ENCODE data around the gene EFS. TPM values are rescaled to one million over a fixed set of nuclear protein-coding genes. Genes with fewer than 3 reads are reported as not detected.

The EFS gene
- total RNA-seq, 1 experiment from 2014 or later = 0.36 TPM

DNA sequence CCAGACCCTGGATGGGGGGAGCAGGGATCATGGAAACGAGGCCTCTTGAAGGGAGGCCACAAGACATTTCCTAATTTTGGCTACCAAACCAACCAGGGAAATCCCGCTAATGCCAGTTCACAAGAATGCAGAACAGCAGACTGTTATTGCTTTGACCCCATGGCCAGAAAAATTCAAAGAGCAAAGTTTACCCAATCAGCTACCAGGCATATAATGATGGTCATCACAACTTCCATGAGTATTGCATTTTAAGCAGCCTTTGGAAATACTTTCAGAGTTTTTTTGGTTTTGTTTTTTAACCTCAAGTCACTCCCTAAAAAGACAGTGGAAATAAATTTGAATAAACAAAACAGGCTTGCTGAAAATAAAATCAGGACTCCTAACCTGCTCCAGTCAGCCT, 7.5 kb upstream of the EFS start, which contains the start of gene IL25:
Gene IL25 (plus strand): TSS at position 301 of the 400 bp plus-strand sequence.
- TF ChIP-seq, protein P1, sequence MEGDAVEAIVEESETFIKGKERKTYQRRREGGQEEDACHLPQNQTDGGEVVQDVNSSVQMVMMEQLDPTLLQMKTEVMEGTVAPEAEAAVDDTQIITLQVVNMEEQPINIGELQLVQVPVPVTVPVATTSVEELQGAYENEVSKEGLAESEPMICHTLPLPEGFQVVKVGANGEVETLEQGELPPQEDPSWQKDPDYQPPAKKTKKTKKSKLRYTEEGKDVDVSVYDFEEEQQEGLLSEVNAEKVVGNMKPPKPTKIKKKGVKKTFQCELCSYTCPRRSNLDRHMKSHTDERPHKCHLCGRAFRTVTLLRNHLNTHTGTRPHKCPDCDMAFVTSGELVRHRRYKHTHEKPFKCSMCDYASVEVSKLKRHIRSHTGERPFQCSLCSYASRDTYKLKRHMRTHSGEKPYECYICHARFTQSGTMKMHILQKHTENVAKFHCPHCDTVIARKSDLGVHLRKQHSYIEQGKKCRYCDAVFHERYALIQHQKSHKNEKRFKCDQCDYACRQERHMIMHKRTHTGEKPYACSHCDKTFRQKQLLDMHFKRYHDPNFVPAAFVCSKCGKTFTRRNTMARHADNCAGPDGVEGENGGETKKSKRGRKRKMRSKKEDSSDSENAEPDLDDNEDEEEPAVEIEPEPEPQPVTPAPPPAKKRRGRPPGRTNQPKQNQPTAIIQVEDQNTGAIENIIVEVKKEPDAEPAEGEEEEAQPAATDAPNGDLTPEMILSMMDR (conservative IDR thresholded peaks at IDR 0.05; ENCODE audit: low read depth, low read length) = no peak
- TF ChIP-seq EZH2phosphoT487 (IDR thresholded peaks at IDR 0.05; ENCODE audit: borderline replicate concordance, low read length) (no peak), EZH2 (IDR thresholded peaks at IDR 0.05; ENCODE audit: low read length, unreplicated experiment) (no peak)
- H3K4me2 ChIP-seq (ENCODE audit: low read length) = no peak within 1 kb of the TSS
- H3K9ac ChIP-seq (ENCODE audit: low read length) = no peak within 1 kb of the TSS
- H3F3A ChIP-seq (ENCODE audit: low read length, unreplicated experiment) = no peaks in the 10 kb centered on the region
- intact Hi-C loops (cut with micrococcal nuclease) = no loop called here
- ChIA-PET CTCF (no interaction called here), POLR2A (ENCODE audit: unreplicated experiment) (no interaction called here)
- no peaks in the 10 kb centered on the region for H4K20me1 ChIP-seq (ENCODE audit: low read length)
- H3K4me1 ChIP-seq (ENCODE audit: insufficient read depth, low read length) = no peaks in the 10 kb centered on the region
- H3K9me2 ChIP-seq (replicated peaks; ENCODE audit: low read length) = no peaks in the 10 kb centered on the region
- ATAC-seq = no peak
- H2AFZ ChIP-seq (ENCODE audit: low read length) = no peak within 1 kb of the TSS
- no peaks in the 10 kb centered on the region for H3K36me3 ChIP-seq (ENCODE audit: low read depth, low read length)
- no peak within 1 kb of the TSS for H3K4me3 ChIP-seq (ENCODE audit: low read length)
- no peaks in the 10 kb centered on the region for H3K79me2 ChIP-seq (ENCODE audit: low read length)
- no peak for DNase-seq
- no peak within 1 kb of the TSS for H3K27ac ChIP-seq (ENCODE audit: low read length)
- BruUV-seq (replicated peaks) = no TSS peak
- peaks cover 17% of the 10 kb centered on the region for H3K27me3 ChIP-seq (ENCODE audit: low read length)
- H3K9me3 ChIP-seq (ENCODE audit: low read length) = no peaks in the 10 kb centered on the region

DNA sequence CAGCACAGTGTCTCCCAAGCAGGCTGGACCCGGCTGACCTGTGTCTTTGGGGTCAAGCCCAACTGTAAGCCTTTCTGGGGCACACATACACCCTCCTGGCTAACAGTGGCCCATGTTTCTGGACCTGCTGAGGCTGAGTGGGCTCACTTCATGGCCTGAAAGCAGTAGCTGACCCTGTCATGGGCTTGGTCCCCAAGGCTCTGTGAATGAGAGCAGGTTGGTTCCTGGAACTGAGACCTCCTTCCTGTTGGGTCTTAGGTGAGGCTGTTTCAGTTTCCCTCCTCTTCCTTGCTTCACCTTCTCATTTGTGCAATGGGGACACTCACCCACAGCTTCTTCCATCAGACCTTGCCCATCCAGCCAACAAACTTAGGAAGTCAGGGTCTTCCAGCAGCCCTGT, 6.9 kb upstream of the EFS start:
- Histone ChIP-seq H3K9me3 (ENCODE audit: low read length) (no peaks in the 10 kb centered on the region), H3K4me2 (ENCODE audit: low read length) (no peak overlapping the region), H3K36me3 (ENCODE audit: low read depth, low read length) (no peaks in the 10 kb centered on the region), H3K9ac (ENCODE audit: low read length) (no peak overlapping the region), H3K27ac (ENCODE audit: low read length) (no peak overlapping the region), H3K4me3 (ENCODE audit: low read length) (no peak overlapping the region), H3K4me1 (ENCODE audit: insufficient read depth, low read length) (no peaks in the 10 kb centered on the region), H3K9me2 (replicated peaks; ENCODE audit: low read length) (no peaks in the 10 kb centered on the region), H2AFZ (ENCODE audit: low read length) (no peak overlapping the region), H3K27me3 (ENCODE audit: low read length) (peaks cover 17% of the 10 kb centered on the region), H3F3A (ENCODE audit: low read length, unreplicated experiment) (no peaks in the 10 kb centered on the region), H4K20me1 (ENCODE audit: low read length) (no peaks in the 10 kb centered on the region), H3K79me2 (ENCODE audit: low read length) (no peaks in the 10 kb centered on the region)
- ChIA-PET CTCF (no interaction called here), POLR2A (ENCODE audit: unreplicated experiment) (no interaction called here)
- intact Hi-C loops (cut with micrococcal nuclease) = no loop called here
- DNase-seq (no peak), ATAC-seq (no peak)
- BruUV-seq (replicated peaks) = no TSS peak
- TF ChIP-seq, protein P1 (conservative IDR thresholded peaks at IDR 0.05; ENCODE audit: low read depth, low read length) = no peak
- TF ChIP-seq EZH2phosphoT487 (IDR thresholded peaks at IDR 0.05; ENCODE audit: borderline replicate concordance, low read length) = no peak
- no peak for TF ChIP-seq EZH2 (IDR thresholded peaks at IDR 0.05; ENCODE audit: low read length, unreplicated experiment)

DNA sequence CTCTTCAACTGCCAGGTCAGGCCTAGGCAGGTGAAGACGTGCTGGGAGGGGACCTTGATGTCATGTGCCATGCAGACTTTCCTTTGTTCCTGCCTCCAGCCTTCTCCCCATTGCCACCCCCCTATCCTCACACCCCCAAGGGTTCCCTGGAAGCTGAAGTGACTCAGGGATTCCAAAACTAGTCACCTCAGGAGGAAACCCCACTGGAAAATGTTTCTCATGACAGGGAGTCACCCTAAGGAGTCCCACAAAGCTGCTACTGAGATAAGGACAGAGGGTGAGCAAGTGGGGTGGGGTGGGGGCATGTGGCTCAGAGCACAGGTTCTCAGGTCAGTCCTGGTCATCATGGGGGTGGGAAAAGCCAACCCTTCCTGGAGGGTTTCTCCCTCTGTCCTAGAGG, 5.2 kb upstream of the EFS start:
- POLR2A ChIA-PET (ENCODE audit: unreplicated experiment) = no interaction called here
- Histone ChIP-seq H3K4me1 (ENCODE audit: insufficient read depth, low read length) (no peaks in the 10 kb centered on the region), H3K4me2 (ENCODE audit: low read length) (no peak overlapping the region), H3K4me3 (ENCODE audit: low read length) (no peak overlapping the region), H3K79me2 (ENCODE audit: low read length) (no peaks in the 10 kb centered on the region), H3K9me3 (ENCODE audit: low read length) (no peaks in the 10 kb centered on the region), H3K9ac (ENCODE audit: low read length) (no peak overlapping the region), H3F3A (ENCODE audit: low read length, unreplicated experiment) (no peaks in the 10 kb centered on the region), H3K27ac (ENCODE audit: low read length) (no peak overlapping the region), H3K36me3 (ENCODE audit: low read depth, low read length) (no peaks in the 10 kb centered on the region), H4K20me1 (ENCODE audit: low read length) (no peaks in the 10 kb centered on the region), H3K27me3 (ENCODE audit: low read length) (peaks cover 24% of the 10 kb centered on the region), H3K9me2 (replicated peaks; ENCODE audit: low read length) (no peaks in the 10 kb centered on the region), H2AFZ (ENCODE audit: low read length) (no peak overlapping the region)
- intact Hi-C loops (cut with micrococcal nuclease) = no loop called here
- CTCF ChIA-PET = no interaction called here
- ATAC-seq (no peak), DNase-seq (no peak)
- no peak for TF ChIP-seq EZH2 (IDR thresholded peaks at IDR 0.05; ENCODE audit: low read length, unreplicated experiment)
- no peak for TF ChIP-seq EZH2phosphoT487 (IDR thresholded peaks at IDR 0.05; ENCODE audit: borderline replicate concordance, low read length)
- TF ChIP-seq, protein P1 (conservative IDR thresholded peaks at IDR 0.05; ENCODE audit: low read depth, low read length) = no peak
- BruUV-seq (replicated peaks) = no TSS peak
